H9 (cell line): ENCODE measurements around the gene FTO. TPM values are rescaled to one million over a fixed set of nuclear protein-coding genes. Genes with fewer than 3 reads are reported as not detected.

Experiments
- DNase-seq: peaks from one replicate; pipeline ENCODE4 v3.0.0-alpha.2; 2017
- H2AFZ ChIP-seq: one replicate; pipeline ENCODE4 v1.6.1; 2013; ENCODE audit warnings: mild to moderate bottlenecking, low read length, control low read depth, moderate library complexity
- H2AK5ac ChIP-seq: 2 replicates; pipeline ENCODE4 v1.6.1; 2013; ENCODE audit warnings: low read length, control low read depth, mixed read lengths; ENCODE audit not compliant: insufficient read length
- H2BK120ac ChIP-seq: one replicate; pipeline ENCODE4 v1.6.1; 2013; ENCODE audit warnings: low read depth, mild to moderate bottlenecking, low read length, control low read depth, inconsistent platforms; ENCODE audit not compliant: poor library complexity, severe bottlenecking
- H2BK12ac ChIP-seq: 2 replicates; pipeline ENCODE4 v1.6.1; 2013; ENCODE audit warnings: low read length, control low read depth, mixed read lengths, low read depth; ENCODE audit not compliant: insufficient read length
- H2BK15ac ChIP-seq: 2 replicates; pipeline ENCODE4 v1.6.1; 2013; ENCODE audit warnings: low read depth, low read length, control low read depth
- H2BK20ac ChIP-seq: one replicate; pipeline ENCODE4 v1.6.1; 2013; ENCODE audit warnings: low read depth, mild to moderate bottlenecking, low read length, control low read depth, inconsistent platforms; ENCODE audit not compliant: poor library complexity, severe bottlenecking
- H2BK5ac ChIP-seq: 2 replicates; pipeline ENCODE4 v1.6.1; 2013; ENCODE audit warnings: low read length, control low read depth, mixed read lengths; ENCODE audit not compliant: insufficient read length
- H3K14ac ChIP-seq: 2 replicates; pipeline ENCODE4 v1.6.1; 2013; ENCODE audit warnings: low read length, control low read depth; ENCODE audit not compliant: insufficient read depth
- H3K18ac ChIP-seq: 2 replicates; pipeline ENCODE4 v1.6.1; 2013; ENCODE audit warnings: low read depth, mild to moderate bottlenecking, mixed read lengths, low read length, control low read depth; ENCODE audit not compliant: insufficient read length
- H3K23ac ChIP-seq: 2 replicates; pipeline ENCODE4 v1.6.1; 2013; ENCODE audit warnings: low read length, control low read depth, mixed read lengths, low read depth; ENCODE audit not compliant: insufficient read length
- H3K23me2 ChIP-seq: 2 replicates; pipeline ENCODE4 v1.6.1; 2013; ENCODE audit warnings: low read depth, mild to moderate bottlenecking, mixed read lengths, low read length, control low read depth; ENCODE audit not compliant: insufficient read length, poor library complexity, severe bottlenecking
- H3K27ac ChIP-seq: 2 replicates; pipeline ENCODE4 v1.5.1; 2013; ENCODE audit warnings: low read length, control low read depth, mixed read lengths, low read depth; ENCODE audit not compliant: insufficient read length
- H3K27me3 ChIP-seq: 2 replicates; pipeline ENCODE4 v1.6.1; 2013; ENCODE audit warnings: low read length, control low read depth, inconsistent platforms; ENCODE audit not compliant: insufficient read depth
- H3K4ac ChIP-seq: 2 replicates; pipeline ENCODE4 v1.6.1; 2013; ENCODE audit warnings: low read depth, mild to moderate bottlenecking, control low read depth, inconsistent platforms, low read length, moderate library complexity
- H3K4me1 ChIP-seq: 2 replicates; pipeline ENCODE4 v1.6.1; 2013; ENCODE audit warnings: low read length, control low read depth, inconsistent platforms; ENCODE audit not compliant: insufficient read depth
- H3K4me2 ChIP-seq: 2 replicates; pipeline ENCODE4 v1.6.1; 2013; ENCODE audit warnings: low read length, control low read depth, mixed read lengths; ENCODE audit not compliant: insufficient read length, insufficient read depth
- H3K56ac ChIP-seq: 2 replicates; pipeline ENCODE4 v1.6.1; 2013; ENCODE audit warnings: low read depth, mild to moderate bottlenecking, mixed read lengths, low read length, control low read depth; ENCODE audit not compliant: insufficient read length
- H3K79me1 ChIP-seq: 2 replicates; pipeline ENCODE4 v1.6.1; 2013; ENCODE audit warnings: low read depth, mild to moderate bottlenecking, moderate library complexity, low read length, control low read depth, inconsistent platforms; ENCODE audit not compliant: insufficient read depth, poor library complexity, severe bottlenecking
- H3K79me2 ChIP-seq: 2 replicates; pipeline ENCODE4 v1.6.1; 2013; ENCODE audit warnings: low read length, control low read depth, inconsistent platforms; ENCODE audit not compliant: insufficient read depth
- H3K9ac ChIP-seq: 2 replicates; pipeline ENCODE4 v1.6.1; 2013; ENCODE audit warnings: low read length, control low read depth, mixed read lengths; ENCODE audit not compliant: insufficient read length; ENCODE audit errors: extremely low read depth
- H3K9me3 ChIP-seq: one replicate; pipeline ENCODE4 v1.6.1; 2013; ENCODE audit warnings: low read depth, low read length, inconsistent platforms; ENCODE audit not compliant: control insufficient read depth
- H3T11ph ChIP-seq: one replicate; pipeline ENCODE4 v1.6.1; 2013; ENCODE audit warnings: mild to moderate bottlenecking, low read length, control low read depth, inconsistent platforms
- H4K20me1 ChIP-seq: one replicate; pipeline ENCODE4 v1.6.1; 2013; ENCODE audit not compliant: control insufficient read depth, insufficient read length, insufficient read depth
- H4K5ac ChIP-seq: 2 replicates; pipeline ENCODE4 v1.6.1; 2013; ENCODE audit warnings: low read depth, mild to moderate bottlenecking, mixed read lengths, low read length, control low read depth; ENCODE audit not compliant: insufficient read length
- H4K8ac ChIP-seq: replicated peaks from 2 replicates; pipeline ENCODE4 v1.6.1; 2013; ENCODE audit warnings: low read length, control low read depth, mixed read lengths, low read depth; ENCODE audit not compliant: insufficient read length
- H4K91ac ChIP-seq: 2 replicates; pipeline ENCODE4 v1.6.1; 2013; ENCODE audit warnings: low read depth, mild to moderate bottlenecking, moderate library complexity, mixed read lengths, low read length, control low read depth; ENCODE audit not compliant: insufficient read length
- H3K27ac Mint-ChIP-seq, 3 experiments: 2 replicates in 2 of 3; 3 replicates in 1 of 3; pipeline ENCODE4 v1.8.0; 2020 to 2021; ENCODE audit warnings: mixed read lengths in 3 of 3, mild to moderate bottlenecking in 1 of 3, moderate library complexity in 1 of 3
- H3K27me3 Mint-ChIP-seq: 2 replicates; pipeline ENCODE4 v1.8.0; 2021; ENCODE audit warnings: low read depth, mild to moderate bottlenecking, moderate library complexity, mixed read lengths
- H3K36me3 Mint-ChIP-seq, 3 experiments: 2 replicates in 2 of 3; 3 replicates in 1 of 3; pipeline ENCODE4 v1.8.0; 2020 to 2021; ENCODE audit warnings: low read depth in 3 of 3, mixed read lengths in 3 of 3; ENCODE audit not compliant: insufficient read depth in 1 of 3
- H3K4me1 Mint-ChIP-seq, 2 experiments: 2 replicates each; pipeline ENCODE4 v1.8.0; 2020; ENCODE audit warnings: mixed read lengths in 2 of 2
- H3K4me3 Mint-ChIP-seq, 2 experiments: 2 replicates in 1 of 2; 3 replicates in 1 of 2; pipeline ENCODE4 v1.8.0; 2020 to 2021; ENCODE audit warnings: mild to moderate bottlenecking in 2 of 2, mixed read lengths in 2 of 2, moderate library complexity in 1 of 2
- H3K9me3 Mint-ChIP-seq, 2 experiments: 2 replicates in 1 of 2; 3 replicates in 1 of 2; pipeline ENCODE4 v1.8.0; 2020; ENCODE audit warnings: mild to moderate bottlenecking in 2 of 2, mixed read lengths in 2 of 2, moderate library complexity in 1 of 2
- total RNA-seq: library from RNA; stranded (reverse); gene quantifications from 2 replicates; pipeline ENCODE4 v1.2.1, GENCODE V29; 2021
- TF ChIP-seq, protein P1 (sequence below): fragments of 200-600 bp; sonication (generic); conservative IDR thresholded peaks from 3 replicates; pipeline ENCODE4 v1.8.0; 2021; ENCODE audit warnings: antibody characterized with exemption, mild to moderate bottlenecking

Gene FTO
- total RNA-seq, 1 experiment from 2014 or later: 67.9 TPM

GRCh38 chr16:53905028-53905427 is 201.1 kb downstream of the FTO start:
- no peaks in the 10 kb centered on the region for H3K9me3 ChIP-seq
- H2AK5ac ChIP-seq: no peak overlapping the region
- no peak overlapping the region for H2BK120ac ChIP-seq
- H4K20me1 ChIP-seq: no peaks in the 10 kb centered on the region
- no peak overlapping the region for H2AFZ ChIP-seq
- no peak overlapping the region for H3K56ac ChIP-seq
- H3K4me2 ChIP-seq: no peak overlapping the region
- no peak overlapping the region for H3K4ac ChIP-seq
- no peak overlapping the region for H3T11ph ChIP-seq
- no peak overlapping the region for H2BK20ac ChIP-seq
- no peaks in the 10 kb centered on the region for H3K23me2 ChIP-seq
- no peaks in the 10 kb centered on the region for H3K27me3 ChIP-seq
- H3K79me1 ChIP-seq: no peaks in the 10 kb centered on the region
- no peaks in the 10 kb centered on the region for H3K4me1 ChIP-seq
- H3K23ac ChIP-seq: no peak overlapping the region
- H3K9me3 Mint-ChIP-seq: no peaks in the 10 kb centered on the region
- no peak overlapping the region for H4K8ac ChIP-seq
- no peak overlapping the region for H3K9ac ChIP-seq
- TF ChIP-seq, protein P1, sequence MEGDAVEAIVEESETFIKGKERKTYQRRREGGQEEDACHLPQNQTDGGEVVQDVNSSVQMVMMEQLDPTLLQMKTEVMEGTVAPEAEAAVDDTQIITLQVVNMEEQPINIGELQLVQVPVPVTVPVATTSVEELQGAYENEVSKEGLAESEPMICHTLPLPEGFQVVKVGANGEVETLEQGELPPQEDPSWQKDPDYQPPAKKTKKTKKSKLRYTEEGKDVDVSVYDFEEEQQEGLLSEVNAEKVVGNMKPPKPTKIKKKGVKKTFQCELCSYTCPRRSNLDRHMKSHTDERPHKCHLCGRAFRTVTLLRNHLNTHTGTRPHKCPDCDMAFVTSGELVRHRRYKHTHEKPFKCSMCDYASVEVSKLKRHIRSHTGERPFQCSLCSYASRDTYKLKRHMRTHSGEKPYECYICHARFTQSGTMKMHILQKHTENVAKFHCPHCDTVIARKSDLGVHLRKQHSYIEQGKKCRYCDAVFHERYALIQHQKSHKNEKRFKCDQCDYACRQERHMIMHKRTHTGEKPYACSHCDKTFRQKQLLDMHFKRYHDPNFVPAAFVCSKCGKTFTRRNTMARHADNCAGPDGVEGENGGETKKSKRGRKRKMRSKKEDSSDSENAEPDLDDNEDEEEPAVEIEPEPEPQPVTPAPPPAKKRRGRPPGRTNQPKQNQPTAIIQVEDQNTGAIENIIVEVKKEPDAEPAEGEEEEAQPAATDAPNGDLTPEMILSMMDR: no peak
- H3K27ac Mint-ChIP-seq: peak overlapping the region in 1 of 3 experiments; percentile 14; a peak in 1 of 7 replicates
- H4K91ac ChIP-seq: no peak overlapping the region
- no peaks in the 10 kb centered on the region for H3K27me3 Mint-ChIP-seq
- H3K14ac ChIP-seq: no peak overlapping the region
- no peak overlapping the region for H3K18ac ChIP-seq
- H3K36me3 Mint-ChIP-seq: no peaks in the 10 kb centered on the region
- H2BK5ac ChIP-seq: no peak overlapping the region
- no peak overlapping the region for H3K4me3 Mint-ChIP-seq
- DNase-seq: no peak
- no peak overlapping the region for H2BK15ac ChIP-seq
- H3K27ac ChIP-seq: no peak overlapping the region
- no peak overlapping the region for H2BK12ac ChIP-seq
- no peak overlapping the region for H4K5ac ChIP-seq
- H3K79me2 ChIP-seq: no peaks in the 10 kb centered on the region
- no peaks in the 10 kb centered on the region for H3K4me1 Mint-ChIP-seq
